Measurements from ENCODE around the gene VTN.

DNA sequence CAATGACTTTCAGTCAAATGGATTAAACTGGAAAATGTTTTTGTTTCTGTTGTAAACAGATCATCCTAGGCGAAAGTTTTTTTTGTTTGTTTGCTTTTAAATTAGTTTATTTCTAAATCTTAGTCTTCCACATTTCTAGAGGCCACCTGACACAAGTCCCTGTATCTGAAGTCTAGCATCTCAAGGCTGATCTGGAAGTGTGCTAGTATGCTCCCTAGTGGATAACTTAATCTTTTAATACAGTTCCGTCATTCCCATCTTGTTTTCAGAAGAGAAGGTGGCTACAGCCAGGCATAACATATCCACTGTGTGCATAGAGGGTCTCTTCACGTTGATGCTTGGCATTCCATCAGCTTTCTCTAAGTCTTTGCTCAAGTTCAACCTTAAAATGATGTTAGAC, 42.4 kb downstream of the VTN start:
- TF ChIP-seq EZH2 (IDR thresholded peaks at IDR 0.05; ENCODE audit: low read length, missing control alignments), result no peak
- TF ChIP-seq, protein P1, sequence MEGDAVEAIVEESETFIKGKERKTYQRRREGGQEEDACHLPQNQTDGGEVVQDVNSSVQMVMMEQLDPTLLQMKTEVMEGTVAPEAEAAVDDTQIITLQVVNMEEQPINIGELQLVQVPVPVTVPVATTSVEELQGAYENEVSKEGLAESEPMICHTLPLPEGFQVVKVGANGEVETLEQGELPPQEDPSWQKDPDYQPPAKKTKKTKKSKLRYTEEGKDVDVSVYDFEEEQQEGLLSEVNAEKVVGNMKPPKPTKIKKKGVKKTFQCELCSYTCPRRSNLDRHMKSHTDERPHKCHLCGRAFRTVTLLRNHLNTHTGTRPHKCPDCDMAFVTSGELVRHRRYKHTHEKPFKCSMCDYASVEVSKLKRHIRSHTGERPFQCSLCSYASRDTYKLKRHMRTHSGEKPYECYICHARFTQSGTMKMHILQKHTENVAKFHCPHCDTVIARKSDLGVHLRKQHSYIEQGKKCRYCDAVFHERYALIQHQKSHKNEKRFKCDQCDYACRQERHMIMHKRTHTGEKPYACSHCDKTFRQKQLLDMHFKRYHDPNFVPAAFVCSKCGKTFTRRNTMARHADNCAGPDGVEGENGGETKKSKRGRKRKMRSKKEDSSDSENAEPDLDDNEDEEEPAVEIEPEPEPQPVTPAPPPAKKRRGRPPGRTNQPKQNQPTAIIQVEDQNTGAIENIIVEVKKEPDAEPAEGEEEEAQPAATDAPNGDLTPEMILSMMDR (conservative IDR thresholded peaks at IDR 0.05 in 1 of 2, IDR thresholded peaks at IDR 0.05 in 1 of 2; ENCODE audit: low read depth in 1 of 2, low read length in 2 of 2), result peak in 1 of 2 donors; percentile 14

Measured in fibroblast of lung (primary cell).